CD4-positive, alpha-beta T cell treated with Interferon gamma for 1 hour (primary cell): ENCODE data around the gene CAPN10.
"Not testable (repeated sequence)": the region's sequence is repeated elsewhere in the genome, so short reads cannot be mapped to it uniquely, and the experiment has no call there.

ENCODE experiments used
- DNase-seq: peaks from one replicate; pipeline ENCODE4 v3.0.0-alpha.2; 2020

Gene CAPN10

GRCh38 chr2:240604291-240604938, 17.9 kb downstream of the CAPN10 start:
- peak; percentile 41 for DNase-seq

GRCh38 chr2:240604939-240605716, 18.6 kb downstream of the CAPN10 start:
- no peak for DNase-seq

- DNase-seq, result no peak
Observed at GRCh38 chr2:240605867-240606743, 19.6 kb downstream of the CAPN10 start.

GRCh38 chr2:240611601-240612210, 25.2 kb downstream of the CAPN10 start:
- DNase-seq, result peak; percentile 19

- no peak for DNase-seq
Observed at GRCh38 chr2:240613781-240614180, 27.2 kb downstream of the CAPN10 start.

- DNase-seq, result no peak
Observed at GRCh38 chr2:240614391-240614790, 27.9 kb downstream of the CAPN10 start.

GRCh38 chr2:240615396-240615795, 28.9 kb downstream of the CAPN10 start:
- DNase-seq, result no peak

GRCh38 chr2:240615820-240616547, 29.4 kb downstream of the CAPN10 start:
- no peak for DNase-seq

- not testable (repeated sequence) for DNase-seq
Observed at GRCh38 chr2:240616860-240617666, 30.5 kb downstream of the CAPN10 start.

- DNase-seq, result no peak
Observed at GRCh38 chr2:240618776-240619175, 32.2 kb downstream of the CAPN10 start.

- no peak for DNase-seq
Observed at GRCh38 chr2:240619506-240620148, 33.1 kb downstream of the CAPN10 start.

GRCh38 chr2:240620149-240620731, 33.7 kb downstream of the CAPN10 start:
- no peak for DNase-seq

- DNase-seq, result no peak
Observed at GRCh38 chr2:240620859-240621258, 34.3 kb downstream of the CAPN10 start.

- DNase-seq, result no peak
Observed at GRCh38 chr2:240622060-240622411, 35.5 kb downstream of the CAPN10 start.

GRCh38 chr2:240622531-240623235, 36.1 kb downstream of the CAPN10 start:
- DNase-seq, result peak; percentile 71

GRCh38 chr2:240623531-240624010, 37.0 kb downstream of the CAPN10 start:
- DNase-seq, result no peak

GRCh38 chr2:240624011-240624949, 37.7 kb downstream of the CAPN10 start:
- no peak for DNase-seq

GRCh38 chr2:240624950-240625621, 38.6 kb downstream of the CAPN10 start, which contains the start of gene GPR35:
Gene GPR35 (plus strand): TSS chr2:240625480. CDS start chr2:240629953, 4,473 bp downstream.
- DNase-seq, result peak; percentile 92
